Glutamatergic neuron (in vitro differentiated cells): ENCODE data around the gene MFN1. TPM values are rescaled to one million over a fixed set of nuclear protein-coding genes. Genes with fewer than 3 reads are reported as not detected.

Experiments used
- DNase-seq: peaks from one replicate; pipeline ENCODE4 v3.0.0; 2022
- H3K27ac Mint-ChIP-seq: one replicate; pipeline ENCODE4 v1.8.0; 2020; ENCODE audit warnings: mild to moderate bottlenecking, mixed read lengths, inconsistent platforms; ENCODE audit not compliant: unreplicated experiment
- H3K27me3 Mint-ChIP-seq: one replicate; pipeline ENCODE4 v1.8.0; 2020; ENCODE audit warnings: mild to moderate bottlenecking, moderate library complexity, mixed read lengths, inconsistent platforms; ENCODE audit not compliant: unreplicated experiment
- H3K36me3 Mint-ChIP-seq: one replicate; pipeline ENCODE4 v1.8.0; 2020; ENCODE audit warnings: mild to moderate bottlenecking, mixed read lengths, inconsistent platforms; ENCODE audit not compliant: unreplicated experiment
- H3K4me1 Mint-ChIP-seq: one replicate; pipeline ENCODE4 v1.8.0; 2020; ENCODE audit warnings: mild to moderate bottlenecking, low read depth, mixed read lengths, inconsistent platforms; ENCODE audit not compliant: unreplicated experiment
- H3K4me3 Mint-ChIP-seq: one replicate; pipeline ENCODE4 v1.8.0; 2020; ENCODE audit warnings: mild to moderate bottlenecking, mixed read lengths, inconsistent platforms; ENCODE audit not compliant: unreplicated experiment
- H3K9me3 Mint-ChIP-seq: one replicate; pipeline ENCODE4 v1.8.0; 2020; ENCODE audit warnings: mild to moderate bottlenecking, moderate library complexity, mixed read lengths, inconsistent platforms; ENCODE audit not compliant: unreplicated experiment
- total RNA-seq: library from RNA; stranded (reverse); fragmentation: NEBNext Ultra II Directional; extraction: Animal tissue kit (Norgen Biotek cat#: 25700); gene quantifications from one replicate; pipeline ENCODE4 v1.2.1, GENCODE V29; 2021; ENCODE audit not compliant: unreplicated experiment
- TF ChIP-seq, protein P1 (sequence below): fragments of 200-600 bp; sonication (generic); IDR thresholded peaks from one replicate; pipeline ENCODE4 v1.5.0; 2021; ENCODE audit not compliant: partially characterized antibody, unreplicated experiment

The MFN1 gene
- total RNA-seq, 1 donor from 2014 or later: 80.5 TPM

DNA sequence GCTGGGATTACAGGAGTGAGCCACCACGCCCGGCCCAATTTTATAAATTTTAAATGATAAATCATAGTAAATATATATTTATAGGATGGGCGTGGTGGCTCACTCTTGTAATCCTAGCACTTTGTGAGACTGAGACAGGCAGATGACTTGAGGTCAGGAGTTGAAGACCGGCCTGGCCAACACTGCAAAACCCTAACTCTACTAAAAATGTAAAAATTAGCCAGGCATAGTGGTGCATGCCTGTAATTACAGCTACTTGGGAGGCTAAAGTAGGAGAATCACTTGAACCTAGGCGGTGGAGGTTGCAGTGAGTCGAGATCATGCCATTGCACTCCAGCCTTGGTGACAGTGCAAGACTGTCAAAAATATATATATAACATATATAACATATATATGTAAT, 26.4 kb downstream of the MFN1 start:
- TF ChIP-seq, protein P1, sequence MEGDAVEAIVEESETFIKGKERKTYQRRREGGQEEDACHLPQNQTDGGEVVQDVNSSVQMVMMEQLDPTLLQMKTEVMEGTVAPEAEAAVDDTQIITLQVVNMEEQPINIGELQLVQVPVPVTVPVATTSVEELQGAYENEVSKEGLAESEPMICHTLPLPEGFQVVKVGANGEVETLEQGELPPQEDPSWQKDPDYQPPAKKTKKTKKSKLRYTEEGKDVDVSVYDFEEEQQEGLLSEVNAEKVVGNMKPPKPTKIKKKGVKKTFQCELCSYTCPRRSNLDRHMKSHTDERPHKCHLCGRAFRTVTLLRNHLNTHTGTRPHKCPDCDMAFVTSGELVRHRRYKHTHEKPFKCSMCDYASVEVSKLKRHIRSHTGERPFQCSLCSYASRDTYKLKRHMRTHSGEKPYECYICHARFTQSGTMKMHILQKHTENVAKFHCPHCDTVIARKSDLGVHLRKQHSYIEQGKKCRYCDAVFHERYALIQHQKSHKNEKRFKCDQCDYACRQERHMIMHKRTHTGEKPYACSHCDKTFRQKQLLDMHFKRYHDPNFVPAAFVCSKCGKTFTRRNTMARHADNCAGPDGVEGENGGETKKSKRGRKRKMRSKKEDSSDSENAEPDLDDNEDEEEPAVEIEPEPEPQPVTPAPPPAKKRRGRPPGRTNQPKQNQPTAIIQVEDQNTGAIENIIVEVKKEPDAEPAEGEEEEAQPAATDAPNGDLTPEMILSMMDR: no peak
- Mint-ChIP-seq H3K27ac (no peak overlapping the region), H3K4me1 (no peaks in the 10 kb centered on the region), H3K9me3 (no peaks in the 10 kb centered on the region), H3K27me3 (no peaks in the 10 kb centered on the region), H3K4me3 (no peak overlapping the region), H3K36me3 (no peaks in the 10 kb centered on the region)
- DNase-seq: no peak

DNA sequence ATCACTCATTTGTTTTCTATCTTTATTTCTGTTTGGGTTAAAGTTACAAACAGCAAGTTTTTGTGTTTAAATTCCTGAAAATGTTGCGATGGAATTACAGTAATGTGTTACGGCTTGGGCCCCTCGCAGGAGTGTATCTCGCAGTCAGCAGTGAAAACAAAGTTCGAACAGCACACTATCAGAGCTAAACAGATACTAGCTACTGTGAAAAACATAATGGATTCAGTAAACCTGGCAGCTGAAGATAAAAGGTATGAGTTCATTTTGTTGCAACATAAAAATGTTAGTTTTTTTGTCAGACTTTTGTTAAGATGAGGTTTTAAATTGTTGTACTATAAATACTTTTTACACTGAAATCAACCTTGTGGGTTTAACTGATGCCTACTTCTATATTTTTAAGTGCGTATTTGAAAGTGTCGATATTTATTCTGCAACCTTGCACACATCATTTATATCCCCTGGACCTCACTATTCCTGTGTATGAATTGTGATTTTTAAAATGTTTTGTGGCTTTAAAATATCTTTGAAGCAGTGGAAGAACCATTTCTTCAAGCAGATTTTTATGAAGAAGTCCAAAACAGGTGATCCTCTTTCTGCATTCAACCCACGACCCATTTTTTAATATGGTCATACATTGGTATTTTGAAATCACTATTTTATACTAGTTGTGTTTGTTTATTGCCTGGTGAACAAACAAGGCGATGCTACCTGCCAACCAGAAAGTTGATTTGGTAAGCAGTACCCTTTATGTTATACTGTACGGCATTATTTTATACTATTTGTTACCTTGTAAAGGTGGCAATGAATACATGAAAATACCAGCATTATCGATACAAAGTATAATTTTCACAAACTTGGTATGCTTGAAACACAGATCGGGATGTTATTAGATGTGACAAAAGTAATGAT, 27.8 kb downstream of the MFN1 start:
- no peak overlapping the region for H3K4me3 Mint-ChIP-seq
- TF ChIP-seq, protein P1: no peak
- H3K9me3 Mint-ChIP-seq: no peaks in the 10 kb centered on the region
- H3K27me3 Mint-ChIP-seq: no peaks in the 10 kb centered on the region
- no peaks in the 10 kb centered on the region for H3K4me1 Mint-ChIP-seq
- H3K36me3 Mint-ChIP-seq: no peaks in the 10 kb centered on the region
- DNase-seq: no peak
- H3K27ac Mint-ChIP-seq: no peak overlapping the region

DNA sequence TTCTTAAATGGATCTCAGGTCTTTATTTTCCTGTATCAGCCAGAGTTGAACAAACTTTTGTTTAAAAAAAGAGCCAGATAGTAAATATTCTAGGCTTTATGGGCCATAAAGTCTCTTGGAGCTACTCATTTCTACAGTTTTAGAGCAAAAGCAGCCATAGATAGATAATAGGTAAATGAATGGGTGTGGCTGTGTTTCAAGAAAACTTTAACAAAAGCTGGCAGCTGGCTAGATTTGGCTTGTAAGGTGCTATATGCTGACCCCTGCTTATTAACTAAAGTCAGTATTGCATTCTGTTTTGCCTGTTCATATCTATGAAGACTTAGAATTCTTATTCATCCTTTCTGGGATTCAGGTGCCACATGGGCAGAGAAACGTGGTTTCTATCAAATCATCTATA, 29.0 kb downstream of the MFN1 start:
- no peak overlapping the region for H3K4me3 Mint-ChIP-seq
- no peaks in the 10 kb centered on the region for H3K4me1 Mint-ChIP-seq
- no peak overlapping the region for H3K27ac Mint-ChIP-seq
- H3K9me3 Mint-ChIP-seq: no peaks in the 10 kb centered on the region
- no peak for DNase-seq
- H3K27me3 Mint-ChIP-seq: no peaks in the 10 kb centered on the region
- H3K36me3 Mint-ChIP-seq: no peaks in the 10 kb centered on the region
- TF ChIP-seq, protein P1: no peak

DNA sequence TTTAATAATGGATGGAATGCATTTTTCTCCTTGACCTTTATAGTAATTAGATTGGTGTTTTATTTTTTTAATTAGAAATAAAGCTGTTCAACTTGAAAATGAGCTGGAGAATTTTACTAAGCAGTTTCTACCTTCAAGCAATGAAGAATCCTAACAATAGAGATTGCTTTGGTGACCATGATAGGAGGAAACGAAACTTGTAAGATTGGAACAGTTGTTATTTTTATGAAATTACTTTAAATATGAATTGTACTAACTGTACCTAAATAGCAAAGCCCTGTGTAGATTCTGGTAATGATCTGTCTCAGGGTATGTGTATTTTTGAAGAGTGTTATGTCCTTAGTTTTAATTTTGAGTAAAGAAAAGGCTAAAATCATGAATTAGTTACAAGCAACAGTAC, 44.4 kb downstream of the MFN1 start:
- Mint-ChIP-seq H3K27me3 (no peaks in the 10 kb centered on the region), H3K27ac (no peak overlapping the region), H3K9me3 (no peaks in the 10 kb centered on the region), H3K4me3 (no peak overlapping the region), H3K36me3 (no peaks in the 10 kb centered on the region), H3K4me1 (no peaks in the 10 kb centered on the region)
- no peak for DNase-seq
- TF ChIP-seq, protein P1: no peak

DNA sequence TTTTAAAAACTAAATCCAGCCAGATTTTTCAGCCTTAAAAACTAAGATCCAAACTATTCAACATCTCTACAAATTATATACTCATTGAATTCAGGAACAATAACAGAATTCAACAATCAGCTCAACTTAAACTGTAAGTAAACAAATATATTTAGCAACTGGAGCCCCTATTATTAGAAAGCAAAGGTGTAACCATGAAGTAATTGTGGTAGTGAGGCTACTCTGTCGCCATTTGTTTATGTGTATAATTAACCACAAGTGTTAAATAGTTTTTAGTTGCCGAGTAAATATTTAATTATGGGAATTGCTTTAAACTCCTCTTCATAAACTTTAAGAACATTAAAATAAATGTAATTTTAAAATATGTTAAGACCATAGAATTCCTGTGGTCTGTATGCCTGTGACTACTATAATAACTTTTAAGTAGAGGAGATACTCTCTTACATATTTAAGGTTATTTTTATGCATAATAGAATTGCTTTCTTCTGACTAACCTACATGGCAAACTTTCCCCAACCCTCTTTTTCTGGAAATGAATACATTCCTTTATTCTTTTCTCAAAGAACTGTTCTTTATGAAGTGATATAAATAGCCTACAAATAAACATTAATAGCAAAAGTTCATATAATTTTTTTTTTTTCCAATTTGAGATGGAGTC, 51.2 kb downstream of the MFN1 start:
- Mint-ChIP-seq H3K4me3 (no peak overlapping the region), H3K36me3 (no peaks in the 10 kb centered on the region), H3K27me3 (no peaks in the 10 kb centered on the region), H3K27ac (no peak overlapping the region), H3K9me3 (no peaks in the 10 kb centered on the region), H3K4me1 (no peaks in the 10 kb centered on the region)
- DNase-seq: no peak
- TF ChIP-seq, protein P1: no peak
